GM20000 (cell line): Measurements from ENCODE around the gene YAF2.

Experiments used
- DNase-seq: peaks from one replicate; pipeline ENCODE4 v3.0.0; 2012; ENCODE audit warnings: low spot score
- CTCF ChIP-seq: IDR thresholded peaks from 2 replicates; pipeline ENCODE4 v1.5.1; 2012; ENCODE audit warnings: mild to moderate bottlenecking, control low read depth; ENCODE audit errors: extremely low read depth, missing control alignments

Gene YAF2

GRCh38 chr12:42178101-42178500 lies 59.9 kb downstream of the YAF2 start:
- no peak for TF ChIP-seq CTCF
- no peak for DNase-seq

GRCh38 chr12:42174978-42175377 lies 63.1 kb downstream of the YAF2 start:
- TF ChIP-seq CTCF, result no peak
- no peak for DNase-seq

- DNase-seq, result no peak
- TF ChIP-seq CTCF, result no peak
Observed at GRCh38 chr12:42173961-42174521, 64.0 kb downstream of the YAF2 start.

GRCh38 chr12:42172441-42173210 lies 65.4 kb downstream of the YAF2 start:
- DNase-seq, result no peak
- no peak for TF ChIP-seq CTCF

- no peak for TF ChIP-seq CTCF
- no peak for DNase-seq
Observed at GRCh38 chr12:42167711-42168110, 70.3 kb downstream of the YAF2 start.

- no peak for TF ChIP-seq CTCF
- DNase-seq, result no peak
Observed at GRCh38 chr12:42166501-42166900, 71.5 kb downstream of the YAF2 start.

- DNase-seq, result no peak
- no peak for TF ChIP-seq CTCF
Observed at GRCh38 chr12:42163913-42164312, 74.1 kb downstream of the YAF2 start.
